IMR-90 (cell line): ENCODE measurements around the gene USP53. TPM values are rescaled to one million over a fixed set of nuclear protein-coding genes. Genes with fewer than 3 reads are reported as not detected.

ENCODE experiments used
- ATAC-seq: fragments of 200-7000 bp; cut with Tn5 transposase; 2 replicates; pipeline ENCODE4 v1.9.1; 2020; ENCODE audit warnings: low read depth, mild to moderate bottlenecking, moderate library complexity
- BruUV-seq: library from RNA; stranded (reverse); fragments of 400-500 nt; replicated peaks from 2 replicates; lab custom pipeline; 2021; lab: Mats Ljungman, UMichigan
- CTCF ChIA-PET: fragments of 300-600 bp; formaldehyde crosslinking; extraction: SDS; loops from one replicate; lab custom pipeline; 2021; ENCODE audit warnings: antibody characterized with exemption; lab: Yijun Ruan, JAX
- POLR2A ChIA-PET: fragments of 300-600 bp; sonication (Branson Sonifier 250); formaldehyde crosslinking; loops from one replicate; lab custom pipeline; 2022; ENCODE audit warnings: antibody characterized with exemption; ENCODE audit not compliant: unreplicated experiment; lab: Charles Lee
- DNase-seq: peaks from one replicate; pipeline ENCODE4 v3.0.0; 2013
- H2AFZ ChIP-seq: replicated peaks from 2 replicates; pipeline ENCODE3; 2013; ENCODE audit warnings: low read length, mild to moderate bottlenecking; ENCODE audit not compliant: poor library complexity
- H2AK5ac ChIP-seq: 2 replicates; pipeline ENCODE4 v1.6.1; 2013; ENCODE audit warnings: low read depth, low read length, inconsistent platforms
- H2AK9ac ChIP-seq: replicated peaks from 2 replicates; pipeline ENCODE3; 2013; ENCODE audit warnings: mild to moderate bottlenecking, low read depth, low read length, moderate library complexity; ENCODE audit not compliant: poor library complexity
- H2BK120ac ChIP-seq: 2 replicates; pipeline ENCODE4 v1.6.1; 2013; ENCODE audit warnings: low read depth, low read length, inconsistent platforms
- H2BK15ac ChIP-seq: 3 replicates; pipeline ENCODE4 v1.6.1; 2013; ENCODE audit warnings: low read depth, low read length, inconsistent platforms
- H2BK20ac ChIP-seq: 2 replicates; pipeline ENCODE4 v1.6.1; 2013; ENCODE audit warnings: low read depth, mild to moderate bottlenecking, inconsistent platforms, low read length, moderate library complexity
- H2BK5ac ChIP-seq: 2 replicates; pipeline ENCODE4 v1.6.1; 2013; ENCODE audit warnings: mild to moderate bottlenecking, low read depth, low read length, inconsistent platforms; ENCODE audit not compliant: poor library complexity, severe bottlenecking
- H3K14ac ChIP-seq: replicated peaks from 2 replicates; pipeline ENCODE4 v1.6.1; 2013; ENCODE audit warnings: low read depth, low read length, inconsistent platforms
- H3K18ac ChIP-seq: 2 replicates; pipeline ENCODE4 v1.6.1; 2013; ENCODE audit warnings: low read depth, low read length, control low read depth
- H3K23ac ChIP-seq: 2 replicates; pipeline ENCODE4 v1.6.1; 2013; ENCODE audit warnings: low read depth, low read length, inconsistent platforms
- H3K27ac ChIP-seq: 2 replicates; pipeline ENCODE4 v1.5.1; 2013; ENCODE audit warnings: mild to moderate bottlenecking, control low read depth, low read length; ENCODE audit not compliant: insufficient read depth
- H3K27me3 ChIP-seq: 2 replicates; pipeline ENCODE4 v1.6.1; 2013; ENCODE audit warnings: low read length; ENCODE audit not compliant: control insufficient read depth, insufficient read depth
- H3K36me3 ChIP-seq: 2 replicates; pipeline ENCODE4 v1.6.1; 2013; ENCODE audit warnings: low read length, mixed read lengths; ENCODE audit not compliant: control insufficient read depth, insufficient read depth
- H3K4ac ChIP-seq: 2 replicates; pipeline ENCODE4 v1.6.1; 2013; ENCODE audit warnings: low read depth, low read length, inconsistent platforms
- H3K4me1 ChIP-seq: 2 replicates; pipeline ENCODE4 v1.6.1; 2013; ENCODE audit warnings: low read length, mixed read lengths; ENCODE audit not compliant: control insufficient read depth, insufficient read depth
- H3K4me2 ChIP-seq: 2 replicates; pipeline ENCODE4 v1.6.1; 2013; ENCODE audit warnings: low read depth, mild to moderate bottlenecking, control low read depth, low read length, moderate library complexity
- H3K4me3 ChIP-seq: 2 replicates; pipeline ENCODE4 v1.5.1; 2013; ENCODE audit warnings: low read depth, mild to moderate bottlenecking, control low read depth, low read length, moderate library complexity; ENCODE audit not compliant: insufficient read depth
- H3K56ac ChIP-seq: 2 replicates; pipeline ENCODE4 v1.6.1; 2013; ENCODE audit warnings: low read length, inconsistent platforms; ENCODE audit not compliant: insufficient read depth; ENCODE audit errors: extremely low read depth
- H3K79me1 ChIP-seq, 2 experiments: 2 replicates each; pipeline ENCODE4 v1.6.1; 2013; ENCODE audit warnings: low read length in 2 of 2, inconsistent platforms in 1 of 2, low read depth in 1 of 2
- H3K9ac ChIP-seq: 2 replicates; pipeline ENCODE4 v1.6.1; 2013; ENCODE audit warnings: low read depth, low read length, control low read depth
- H3K9me1 ChIP-seq: 2 replicates; pipeline ENCODE4 v1.6.1; 2013; ENCODE audit warnings: low read length, inconsistent platforms; ENCODE audit not compliant: insufficient read depth
- H3K9me3 ChIP-seq: 2 replicates; pipeline ENCODE4 v1.6.1; 2013; ENCODE audit warnings: low read length; ENCODE audit not compliant: control insufficient read depth, insufficient read depth
- H4K20me1 ChIP-seq: 2 replicates; pipeline ENCODE4 v1.6.1; 2013; ENCODE audit warnings: low read length, inconsistent platforms; ENCODE audit not compliant: insufficient read depth
- H4K5ac ChIP-seq: 2 replicates; pipeline ENCODE4 v1.6.1; 2013; ENCODE audit warnings: mild to moderate bottlenecking, low read depth, low read length, control low read depth
- H4K8ac ChIP-seq, 2 experiments: 2 replicates each; pipeline ENCODE4 v1.6.1; 2013; ENCODE audit warnings: low read depth in 2 of 2, low read length in 2 of 2, control low read depth in 1 of 2, inconsistent platforms in 1 of 2
- H4K91ac ChIP-seq: 2 replicates; pipeline ENCODE4 v1.6.1; 2013; ENCODE audit warnings: low read depth, low read length, inconsistent platforms; ENCODE audit not compliant: insufficient read depth
- BHLHE40 ChIP-seq: fragments of 150-350 bp; IDR thresholded peaks from 2 replicates; pipeline ENCODE4 v1.6.1; 2016; ENCODE audit warnings: mild to moderate bottlenecking, low read depth, low read length
- CEBPB ChIP-seq: IDR thresholded peaks from 2 replicates; pipeline ENCODE4 v1.6.1; 2012; ENCODE audit warnings: low read depth, low read length, improper control_type of control experiment
- MAFK ChIP-seq: IDR thresholded peaks from 2 replicates; pipeline ENCODE4 v1.6.1; 2012; ENCODE audit warnings: low read depth, low read length, improper control_type of control experiment
- MXI1 ChIP-seq: IDR thresholded peaks from 2 replicates; pipeline ENCODE4 v1.6.1; 2012; ENCODE audit warnings: low read depth, mild to moderate bottlenecking, low read length, moderate library complexity, borderline replicate concordance
- POLR2A ChIP-seq: IDR thresholded peaks from 2 replicates; pipeline ENCODE4 v1.6.1; 2012; ENCODE audit warnings: mild to moderate bottlenecking, low read depth, low read length
- WGBS, 2 experiments: methylation state at CpG; one replicate each; pipeline versions ENCODE4 v1.1.5 to v1.1.7; 2013; ENCODE audit warnings: missing lambda C conversion rate in 2 of 2; ENCODE audit not compliant: insufficient read length in 1 of 2; ENCODE audit errors: extremely low coverage in 2 of 2; 5-methylcytosine and 5-hydroxymethylcytosine counted together
- dilution Hi-C: fragments of 300-500 bp; cut with HindIII; formaldehyde crosslinking; loops from one replicate; pipeline ENCODE4 v1.14.3; 2018; ENCODE audit warnings: low sequenced_read_pairs; ENCODE audit not compliant: unreplicated experiment
- in situ Hi-C: fragments of 300-500 bp; cut with MboI; formaldehyde crosslinking; loops from 3 replicates; pipeline ENCODE4 v1.14.3; 2019; ENCODE audit warnings: low sequenced_read_pairs, inconsistent platforms, mixed read lengths
- intact Hi-C: fragments of 100-400 bp; cut with micrococcal nuclease; formaldehyde crosslinking; loops from 2 replicates; pipeline ENCODE4 v1.10.0; 2022
- polyA plus RNA-seq, 3 experiments: library from polyadenylated mRNA; depleted of rRNA; stranded (reverse); fragments of >200 nt; gene quantifications; 2 replicates each; pipeline ENCODE4 v1.2.3, GENCODE V29; 2012; ENCODE audit warnings: low replicate concordance in 1 of 3
- total RNA-seq: library from RNA; depleted of rRNA; stranded (reverse); fragments of >200 nt; gene quantifications from 2 replicates; pipeline ENCODE4 v1.2.3, GENCODE V29; 2012
- TF ChIP-seq, protein P1 (sequence below): fragments of 150-350 bp; IDR thresholded peaks from 2 replicates; pipeline ENCODE4 v1.6.1; 2016; ENCODE audit warnings: low read depth, mild to moderate bottlenecking, low read length, moderate library complexity, borderline replicate concordance
- TF ChIP-seq, protein P2 (sequence below): fragments of 150-350 bp; IDR thresholded peaks from 2 replicates; pipeline ENCODE4 v1.6.1; 2017; ENCODE audit warnings: mild to moderate bottlenecking, antibody characterized with exemption, low read length, low read depth
- TF ChIP-seq, protein P3 (sequence below): conservative IDR thresholded peaks from 2 replicates; pipeline ENCODE4 v1.5.1; 2012; ENCODE audit warnings: mild to moderate bottlenecking, low read depth, low read length, improper control_type of control experiment

Gene USP53
- total and polyA plus RNA-seq, 2 of the 4 experiments (the other 2 are of a cell fraction): 11.2 to 24.0 TPM

DNA sequence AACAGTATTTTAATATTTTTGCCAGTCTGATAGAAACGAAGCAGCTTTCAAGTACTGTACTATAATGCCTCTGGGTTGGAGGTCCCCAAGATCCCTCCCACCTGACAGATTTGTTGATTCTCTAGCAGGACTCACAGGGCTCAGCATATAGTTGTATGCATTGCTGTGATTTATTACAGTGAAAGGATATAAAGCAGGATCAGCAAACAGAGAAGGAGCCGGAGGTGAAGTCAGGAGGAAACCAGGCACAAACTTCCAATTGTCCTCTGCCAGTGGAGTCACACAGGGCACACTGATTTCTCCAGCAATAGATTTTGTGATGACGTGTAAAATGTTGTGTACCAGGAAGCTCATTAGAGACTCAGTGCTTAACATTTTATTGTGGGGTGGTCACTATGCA, 19.0 kb downstream of the USP53 start (continued):
- TF ChIP-seq, protein P1, sequence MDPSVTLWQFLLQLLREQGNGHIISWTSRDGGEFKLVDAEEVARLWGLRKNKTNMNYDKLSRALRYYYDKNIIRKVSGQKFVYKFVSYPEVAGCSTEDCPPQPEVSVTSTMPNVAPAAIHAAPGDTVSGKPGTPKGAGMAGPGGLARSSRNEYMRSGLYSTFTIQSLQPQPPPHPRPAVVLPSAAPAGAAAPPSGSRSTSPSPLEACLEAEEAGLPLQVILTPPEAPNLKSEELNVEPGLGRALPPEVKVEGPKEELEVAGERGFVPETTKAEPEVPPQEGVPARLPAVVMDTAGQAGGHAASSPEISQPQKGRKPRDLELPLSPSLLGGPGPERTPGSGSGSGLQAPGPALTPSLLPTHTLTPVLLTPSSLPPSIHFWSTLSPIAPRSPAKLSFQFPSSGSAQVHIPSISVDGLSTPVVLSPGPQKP: no peak

DNA sequence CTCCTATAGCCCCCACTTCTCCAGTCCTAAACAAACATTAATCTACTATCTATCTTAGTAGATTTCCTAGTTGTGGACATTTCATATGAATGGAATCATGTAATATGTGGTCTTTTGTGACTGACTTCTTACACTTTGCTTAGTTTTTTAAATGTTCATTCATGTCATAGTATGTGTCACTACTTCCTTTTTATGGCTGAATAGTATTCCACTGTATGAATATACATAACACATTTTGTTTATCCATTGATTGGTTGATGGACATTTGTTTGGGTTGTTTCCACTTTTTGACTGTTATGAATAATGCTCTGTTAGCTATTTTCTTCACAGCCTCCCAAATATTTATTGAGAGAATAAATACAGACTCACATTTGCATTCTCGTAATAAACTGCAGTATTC, 19.8 kb downstream of the USP53 start:
- H2BK15ac ChIP-seq: no peak overlapping the region
- POLR2A ChIA-PET: no interaction called here
- no peak overlapping the region for H3K56ac ChIP-seq
- H4K20me1 ChIP-seq: no peaks in the 10 kb centered on the region
- H2BK5ac ChIP-seq: no peak overlapping the region
- H3K4me1 ChIP-seq: peaks cover 11% of the 10 kb centered on the region
- no peak overlapping the region for H3K4me2 ChIP-seq
- in situ Hi-C loops (no loop called here), intact Hi-C loops (loop anchor here (5.0 kb wide), 1 partner anchor 40 kb away; no protein-coding TSS in a partner anchor), dilution Hi-C loops (no loop called here)
- ATAC-seq: no peak
- peaks cover 30 to 53% of the 10 kb centered on the region in 2 experiments for H3K79me1 ChIP-seq
- no peak overlapping the region for H2AK9ac ChIP-seq
- H2BK20ac ChIP-seq: no peak overlapping the region
- H3K36me3 ChIP-seq: peaks cover 16% of the 10 kb centered on the region
- H3K27ac ChIP-seq: no peak overlapping the region
- H3K9ac ChIP-seq: no peak overlapping the region
- BruUV-seq: no TSS peak
- no peak overlapping the region for H3K14ac ChIP-seq
- WGBS, 2 experiments: no CpG with 5 or more reads among the region's 1 CpG
- H3K27me3 ChIP-seq: no peaks in the 10 kb centered on the region
- no peaks in the 10 kb centered on the region for H3K9me3 ChIP-seq
- no peak overlapping the region for H3K4me3 ChIP-seq
- no peak overlapping the region for H2AK5ac ChIP-seq
- no peak overlapping the region for H3K4ac ChIP-seq
- H4K91ac ChIP-seq: no peak overlapping the region
- H4K5ac ChIP-seq: no peak overlapping the region
- no peak for TF ChIP-seq MXI1
- TF ChIP-seq, protein P1: no peak
- TF ChIP-seq BHLHE40: no peak
- TF ChIP-seq MAFK: no peak
- no peak for TF ChIP-seq POLR2A
- TF ChIP-seq CEBPB: no peak
- TF ChIP-seq, protein P2, sequence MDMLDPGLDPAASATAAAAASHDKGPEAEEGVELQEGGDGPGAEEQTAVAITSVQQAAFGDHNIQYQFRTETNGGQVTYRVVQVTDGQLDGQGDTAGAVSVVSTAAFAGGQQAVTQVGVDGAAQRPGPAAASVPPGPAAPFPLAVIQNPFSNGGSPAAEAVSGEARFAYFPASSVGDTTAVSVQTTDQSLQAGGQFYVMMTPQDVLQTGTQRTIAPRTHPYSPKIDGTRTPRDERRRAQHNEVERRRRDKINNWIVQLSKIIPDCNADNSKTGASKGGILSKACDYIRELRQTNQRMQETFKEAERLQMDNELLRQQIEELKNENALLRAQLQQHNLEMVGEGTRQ: no peak
- TF ChIP-seq, protein P3, sequence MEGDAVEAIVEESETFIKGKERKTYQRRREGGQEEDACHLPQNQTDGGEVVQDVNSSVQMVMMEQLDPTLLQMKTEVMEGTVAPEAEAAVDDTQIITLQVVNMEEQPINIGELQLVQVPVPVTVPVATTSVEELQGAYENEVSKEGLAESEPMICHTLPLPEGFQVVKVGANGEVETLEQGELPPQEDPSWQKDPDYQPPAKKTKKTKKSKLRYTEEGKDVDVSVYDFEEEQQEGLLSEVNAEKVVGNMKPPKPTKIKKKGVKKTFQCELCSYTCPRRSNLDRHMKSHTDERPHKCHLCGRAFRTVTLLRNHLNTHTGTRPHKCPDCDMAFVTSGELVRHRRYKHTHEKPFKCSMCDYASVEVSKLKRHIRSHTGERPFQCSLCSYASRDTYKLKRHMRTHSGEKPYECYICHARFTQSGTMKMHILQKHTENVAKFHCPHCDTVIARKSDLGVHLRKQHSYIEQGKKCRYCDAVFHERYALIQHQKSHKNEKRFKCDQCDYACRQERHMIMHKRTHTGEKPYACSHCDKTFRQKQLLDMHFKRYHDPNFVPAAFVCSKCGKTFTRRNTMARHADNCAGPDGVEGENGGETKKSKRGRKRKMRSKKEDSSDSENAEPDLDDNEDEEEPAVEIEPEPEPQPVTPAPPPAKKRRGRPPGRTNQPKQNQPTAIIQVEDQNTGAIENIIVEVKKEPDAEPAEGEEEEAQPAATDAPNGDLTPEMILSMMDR: no peak
- H3K9me1 ChIP-seq: peaks cover 8% of the 10 kb centered on the region; the same call in 1 of the 2 replicates
- no peak overlapping the region for H3K23ac ChIP-seq
- no peak overlapping the region for H3K18ac ChIP-seq
- CTCF ChIA-PET: no interaction called here
- H2AFZ ChIP-seq: no peak overlapping the region
- H4K8ac ChIP-seq: no peak overlapping the region
- H2BK120ac ChIP-seq: no peak overlapping the region
- no peak for DNase-seq
